Right lobe of liver (tissue), 4 donors: ENCODE results near the gene IGSF9.

Source experiments
- CTCF ChIP-seq, 4 donors: fragments of 200-600 bp in 3 of 4; fragments of 450-650 bp in 1 of 4; IDR thresholded peaks; one replicate each; pipeline versions ENCODE4 v1.5.1 to v1.8.0; 2016 to 2022; ENCODE audit warnings: antibody characterized with exemption in 4 of 4, mild to moderate bottlenecking in 2 of 4
- POLR2A ChIP-seq: fragments of 450-650 bp; IDR thresholded peaks from one replicate; pipeline ENCODE4 v1.6.1; 2017; ENCODE audit warnings: antibody characterized with exemption, mild to moderate bottlenecking
- donor health status: DM: no; HTN: no; CAD: no.
- donor health status: DM: no; HTN: no; CAD: no.
- donor health status: DM: no; HTN: yes; CAD: no.

GRCh38 chr1:159941591-159942560 is 3.5 kb downstream of the IGSF9 start:
- no peak for TF ChIP-seq CTCF (IDR thresholded peaks at IDR 0.05)
- no peak for TF ChIP-seq POLR2A
